ES-I3 (cell line): ENCODE data around the gene REST.

Source experiments
- H3K36me3 ChIP-seq: 2 replicates; pipeline ENCODE4 v1.6.1; 2013; ENCODE audit warnings: mild to moderate bottlenecking, low read length, control low read depth, moderate library complexity; ENCODE audit not compliant: insufficient read depth
- H3K4me1 ChIP-seq: 2 replicates; pipeline ENCODE4 v1.6.1; 2013; ENCODE audit warnings: mild to moderate bottlenecking, control low read depth, low read length; ENCODE audit not compliant: insufficient read depth
- H3K9ac ChIP-seq: 2 replicates; pipeline ENCODE4 v1.6.1; 2013; ENCODE audit warnings: low read depth, mild to moderate bottlenecking, low read length, moderate library complexity
- H3K9me3 ChIP-seq: 2 replicates; pipeline ENCODE4 v1.6.1; 2013; ENCODE audit warnings: mild to moderate bottlenecking, low read length, moderate library complexity; ENCODE audit not compliant: control insufficient read depth, insufficient read depth

Gene REST

DNA sequence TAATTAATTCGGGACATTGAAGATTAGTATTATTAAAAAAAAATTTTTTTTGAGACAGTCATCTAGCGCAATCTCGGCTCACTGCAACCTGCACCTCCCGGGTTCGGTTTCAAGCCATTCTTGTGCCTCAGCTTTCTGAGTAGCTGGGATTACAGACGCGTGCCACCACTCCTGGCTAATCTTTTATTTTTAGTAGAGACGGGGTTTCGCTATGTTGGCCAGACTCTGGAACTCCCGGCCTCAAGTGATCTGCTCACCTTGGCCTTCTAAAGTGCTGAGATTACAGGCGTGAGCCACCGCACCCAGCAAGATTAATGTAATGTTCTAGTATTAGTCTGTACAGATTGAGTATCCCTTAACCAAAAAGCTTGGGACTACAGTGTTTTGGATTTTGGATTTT, 32.7 kb downstream of the REST start:
- H3K36me3 ChIP-seq = no peaks in the 10 kb centered on the region
- no peak overlapping the region for H3K9ac ChIP-seq
- H3K4me1 ChIP-seq = no peaks in the 10 kb centered on the region
- no peaks in the 10 kb centered on the region for H3K9me3 ChIP-seq

DNA sequence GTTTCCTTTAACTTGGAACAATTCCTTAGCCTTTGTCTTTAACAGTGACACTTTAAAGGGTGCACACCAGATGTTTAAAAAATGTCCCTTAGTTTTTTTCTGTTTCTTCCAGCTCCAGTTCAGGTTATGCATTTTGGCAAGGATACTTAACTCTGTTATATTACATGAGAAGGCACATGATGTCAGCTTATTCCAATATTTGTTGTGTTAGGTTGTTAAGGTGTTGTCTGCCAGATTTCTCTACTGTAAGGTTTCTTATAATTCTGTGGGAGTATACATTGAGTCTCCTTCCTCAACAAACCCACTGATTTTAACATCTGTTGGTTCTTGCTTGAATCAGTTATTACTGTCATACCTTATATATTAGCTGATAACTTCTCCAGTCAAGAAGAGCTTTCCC, 33.3 kb downstream of the REST start:
- Histone ChIP-seq H3K9ac (no peak overlapping the region), H3K36me3 (no peaks in the 10 kb centered on the region), H3K9me3 (no peaks in the 10 kb centered on the region), H3K4me1 (no peaks in the 10 kb centered on the region)

DNA sequence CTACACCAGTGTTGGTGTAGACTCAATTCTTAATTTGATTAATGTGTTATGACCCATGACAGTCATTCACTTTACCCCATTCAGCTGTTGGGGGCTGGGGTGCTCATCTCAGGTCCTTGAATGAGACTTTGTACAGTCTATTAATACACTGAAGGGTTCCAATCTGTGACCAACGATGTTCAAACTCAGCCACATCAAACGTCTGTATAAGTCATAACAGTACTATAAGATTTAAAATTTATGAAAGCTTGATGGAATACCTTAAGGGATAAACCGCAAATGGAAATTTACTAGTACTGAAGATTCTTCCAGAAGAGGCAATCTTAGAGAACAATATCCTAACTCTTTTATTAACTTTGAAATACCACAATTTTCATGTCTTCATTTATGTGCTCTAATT, 33.7 kb downstream of the REST start:
- Histone ChIP-seq H3K4me1 (no peaks in the 10 kb centered on the region), H3K9me3 (no peaks in the 10 kb centered on the region), H3K36me3 (no peaks in the 10 kb centered on the region), H3K9ac (no peak overlapping the region)

DNA sequence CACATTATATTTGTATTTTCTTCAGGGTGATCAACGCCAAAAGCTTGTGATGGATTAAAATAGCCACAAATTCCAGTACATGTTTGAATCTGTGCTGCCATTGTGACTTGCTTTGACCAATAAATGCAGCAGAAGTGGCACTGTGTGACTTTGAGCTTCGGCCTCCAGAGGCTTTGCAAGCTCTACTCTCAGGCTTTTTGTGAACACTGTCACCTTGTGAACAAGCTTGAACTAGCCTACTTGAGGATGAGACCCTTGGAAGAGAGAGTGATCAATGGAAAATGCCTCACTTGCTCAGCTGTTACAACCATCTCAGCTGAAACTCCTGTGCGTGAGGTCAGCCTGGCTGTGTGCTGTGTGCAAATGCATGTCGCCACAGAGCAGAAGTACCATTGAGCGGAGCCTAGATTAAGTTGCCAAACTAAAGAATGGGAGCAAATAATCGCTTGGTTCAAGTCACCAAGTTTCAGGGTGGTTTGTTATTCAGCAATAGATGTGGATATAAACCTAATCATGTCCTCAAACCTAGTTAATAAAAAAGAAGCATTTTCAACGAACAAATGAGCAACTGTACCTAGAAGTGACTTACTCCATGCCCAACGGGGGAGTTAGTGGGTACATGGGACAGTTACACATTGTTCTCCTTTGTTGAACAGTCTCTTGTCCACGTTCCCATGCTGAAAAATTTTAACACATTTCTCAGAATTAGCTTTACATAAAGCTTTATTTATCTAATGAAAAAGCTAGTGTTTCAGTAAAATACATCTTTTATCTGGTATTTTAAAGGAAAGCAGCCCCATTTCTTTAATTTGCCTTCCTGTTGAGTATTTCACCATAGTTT, 46.2 kb downstream of the REST start:
- Histone ChIP-seq H3K4me1 (no peaks in the 10 kb centered on the region), H3K9me3 (no peaks in the 10 kb centered on the region), H3K9ac (no peak overlapping the region), H3K36me3 (no peaks in the 10 kb centered on the region)

DNA sequence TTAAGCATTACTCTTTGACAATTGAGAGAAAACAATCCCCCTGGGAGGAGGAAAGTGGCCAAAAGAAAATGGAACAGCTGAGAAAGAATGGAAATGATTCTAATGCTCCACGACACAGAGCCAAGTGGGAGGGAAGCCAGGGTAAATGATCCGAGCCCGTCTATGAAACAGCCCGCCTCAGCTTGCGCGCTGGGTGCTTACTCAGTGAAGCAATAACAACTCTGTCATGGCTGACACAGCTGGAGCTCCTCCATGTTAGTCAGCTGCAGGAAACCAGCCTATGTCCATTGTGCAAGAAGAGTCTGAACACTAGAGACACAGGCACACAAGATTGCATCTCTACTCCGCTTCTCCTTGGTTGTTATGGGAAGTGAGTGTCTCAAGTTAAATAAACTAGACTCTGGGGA, 50.4 kb downstream of the REST start:
- no peaks in the 10 kb centered on the region for H3K9me3 ChIP-seq
- H3K9ac ChIP-seq = no peak overlapping the region
- H3K4me1 ChIP-seq = no peaks in the 10 kb centered on the region
- H3K36me3 ChIP-seq = peaks cover 8% of the 10 kb centered on the region

DNA sequence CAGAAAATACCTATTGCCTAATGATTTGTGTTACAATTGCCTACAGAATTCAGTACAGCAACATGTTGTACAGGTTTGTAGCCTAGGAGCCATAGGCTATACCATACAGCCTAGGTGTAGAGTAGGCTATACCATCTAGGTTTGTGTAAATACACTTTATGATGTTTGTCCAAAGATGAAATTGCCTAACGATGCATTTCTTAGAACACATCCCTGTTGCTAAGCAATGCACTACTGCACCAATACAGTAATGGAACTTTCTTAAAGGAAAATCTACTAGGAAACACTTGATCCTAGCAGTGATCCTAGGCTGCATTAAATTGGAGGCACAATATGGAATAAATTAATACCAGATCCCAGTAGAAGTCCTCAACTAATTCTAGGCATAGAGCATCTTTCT, 51.4 kb downstream of the REST start:
- no peaks in the 10 kb centered on the region for H3K4me1 ChIP-seq
- no peaks in the 10 kb centered on the region for H3K9me3 ChIP-seq
- H3K36me3 ChIP-seq = peaks cover 12% of the 10 kb centered on the region
- no peak overlapping the region for H3K9ac ChIP-seq

DNA sequence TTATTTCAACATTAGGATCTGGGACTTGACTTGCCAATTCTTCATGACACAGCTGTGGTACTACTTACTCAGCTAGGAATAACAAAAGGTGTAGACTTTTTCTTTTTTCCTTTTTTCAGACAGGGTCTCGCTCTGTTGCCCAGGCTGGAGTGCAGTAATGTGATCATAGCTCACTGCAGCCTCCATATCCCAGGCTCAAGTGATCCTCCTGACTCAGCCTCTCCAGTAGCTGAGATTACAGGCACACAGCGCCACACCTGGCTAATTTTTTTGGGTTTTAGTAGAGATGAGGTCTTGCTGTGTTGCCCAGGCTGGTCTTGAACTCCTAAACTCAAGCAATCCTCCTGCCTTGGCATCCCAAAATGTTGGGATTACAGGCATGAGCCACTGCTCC, 53.4 kb downstream of the REST start:
- no peaks in the 10 kb centered on the region for H3K4me1 ChIP-seq
- H3K9me3 ChIP-seq = no peaks in the 10 kb centered on the region
- H3K36me3 ChIP-seq = peaks cover 12% of the 10 kb centered on the region
- no peak overlapping the region for H3K9ac ChIP-seq

DNA sequence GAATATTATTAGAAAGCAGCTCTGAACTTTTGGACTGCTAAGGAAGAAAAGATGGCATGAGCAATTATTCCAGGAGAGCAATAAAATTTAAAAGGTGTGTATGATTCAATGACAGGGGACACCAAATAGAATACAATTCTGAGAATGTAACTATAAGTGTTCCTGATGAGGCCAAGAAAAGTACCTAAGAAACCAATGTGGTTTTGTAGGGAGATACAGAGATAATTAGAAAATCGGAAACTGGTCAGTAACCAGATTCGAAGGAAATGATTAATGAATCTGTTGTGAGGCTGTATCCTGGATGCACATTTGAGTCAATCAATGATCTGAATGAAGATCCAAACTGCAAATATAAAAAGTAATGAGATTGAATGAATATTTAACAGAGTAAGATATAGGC, 63.7 kb downstream of the REST start:
- H3K9me3 ChIP-seq = no peaks in the 10 kb centered on the region
- H3K4me1 ChIP-seq = no peaks in the 10 kb centered on the region
- no peak overlapping the region for H3K9ac ChIP-seq
- peaks cover 18% of the 10 kb centered on the region for H3K36me3 ChIP-seq

DNA sequence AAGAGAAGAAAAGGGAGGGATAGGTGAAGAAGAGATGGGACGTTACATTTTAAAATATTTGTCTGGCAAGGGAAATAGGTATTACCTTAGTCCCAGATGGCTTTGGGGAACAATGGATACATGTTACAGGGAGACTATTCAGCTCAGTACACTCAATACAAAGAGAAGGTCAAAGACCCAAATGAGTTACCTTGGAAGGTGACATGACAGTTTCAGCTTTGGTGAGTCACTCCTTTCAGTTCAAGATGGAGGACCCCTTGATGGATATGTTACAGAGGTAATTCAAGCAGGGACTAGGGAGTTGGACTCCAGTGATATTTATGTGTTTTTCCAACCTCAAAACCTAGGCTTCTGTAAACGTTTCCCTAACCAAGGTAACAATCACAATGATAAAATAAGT, 64.7 kb downstream of the REST start:
- no peak overlapping the region for H3K9ac ChIP-seq
- H3K9me3 ChIP-seq = no peaks in the 10 kb centered on the region
- H3K36me3 ChIP-seq = peaks cover 16% of the 10 kb centered on the region
- no peaks in the 10 kb centered on the region for H3K4me1 ChIP-seq

DNA sequence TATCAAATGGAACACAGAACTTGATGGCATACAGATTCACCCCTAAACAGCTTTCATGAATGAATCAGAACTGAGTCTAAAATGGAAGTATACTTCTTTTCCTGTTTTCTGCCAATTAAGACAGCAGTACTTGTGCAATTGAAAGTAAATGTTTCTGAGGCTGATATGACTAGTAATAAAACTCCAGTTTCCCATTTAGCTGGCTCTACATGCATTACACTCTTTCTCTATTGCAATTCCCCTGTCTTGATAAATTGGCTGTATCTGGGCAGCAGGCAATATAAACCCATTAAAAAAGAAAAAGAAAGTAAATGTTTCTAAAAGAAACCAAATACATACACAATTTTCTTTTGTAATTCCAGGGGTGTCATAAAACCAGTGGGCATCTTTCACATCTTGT, 65.1 kb downstream of the REST start:
- Histone ChIP-seq H3K4me1 (no peaks in the 10 kb centered on the region), H3K36me3 (peaks cover 12% of the 10 kb centered on the region), H3K9ac (no peak overlapping the region), H3K9me3 (no peaks in the 10 kb centered on the region)

DNA sequence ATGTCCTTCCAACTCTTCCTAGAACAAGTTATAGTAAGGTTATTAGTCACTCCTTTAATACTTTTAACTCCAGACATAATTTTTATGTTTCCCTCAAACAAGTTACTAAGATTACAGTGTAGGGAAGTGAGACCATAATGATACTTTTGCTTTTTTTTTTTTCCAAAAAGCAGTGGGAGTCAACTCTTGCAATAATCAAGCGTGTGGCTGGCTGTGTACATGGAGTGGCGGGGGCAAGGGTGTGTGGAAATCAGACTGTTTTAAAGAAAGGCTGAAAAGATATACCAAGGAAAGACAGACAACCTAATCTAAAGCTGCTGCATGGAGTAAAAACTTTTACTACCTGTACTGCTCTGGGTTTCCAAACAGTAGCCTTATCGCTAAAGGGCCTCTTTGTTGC, 65.6 kb downstream of the REST start:
- H3K9ac ChIP-seq = no peak overlapping the region
- no peaks in the 10 kb centered on the region for H3K4me1 ChIP-seq
- H3K36me3 ChIP-seq = peaks cover 12% of the 10 kb centered on the region
- no peaks in the 10 kb centered on the region for H3K9me3 ChIP-seq

DNA sequence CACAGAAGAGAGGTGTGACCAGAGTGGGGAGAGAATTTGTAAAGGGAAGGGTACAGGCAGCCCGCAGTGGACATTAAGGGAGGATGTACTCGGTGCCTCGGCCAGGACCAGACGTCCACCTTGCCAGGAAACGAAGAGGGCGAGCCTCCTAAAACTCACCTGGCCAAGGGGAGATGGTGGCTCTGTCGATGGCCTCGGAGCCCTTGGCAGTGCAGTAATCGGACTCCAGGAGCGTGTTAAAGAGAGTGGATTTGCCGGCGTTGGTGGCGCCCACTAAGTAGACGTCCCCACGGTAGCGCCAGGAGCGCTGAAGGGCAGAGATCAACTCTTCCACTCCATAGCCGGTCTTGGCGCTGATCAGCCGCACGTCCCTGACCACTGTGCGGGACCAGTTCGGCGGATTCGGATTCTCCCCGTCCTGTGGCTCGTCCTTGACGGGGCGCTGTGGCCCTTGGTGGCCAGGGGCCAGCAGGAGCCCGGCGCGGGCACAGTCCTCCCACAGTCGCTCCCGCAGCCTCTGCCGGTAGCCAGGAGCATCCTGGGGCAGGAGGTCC, 68.7 kb downstream of the REST start:
- H3K9ac ChIP-seq = peak overlapping the region; percentile 100
- no peaks in the 10 kb centered on the region for H3K9me3 ChIP-seq
- H3K4me1 ChIP-seq = no peaks in the 10 kb centered on the region; the same call in 1 of the 2 replicates
- peaks cover 15% of the 10 kb centered on the region for H3K36me3 ChIP-seq

DNA sequence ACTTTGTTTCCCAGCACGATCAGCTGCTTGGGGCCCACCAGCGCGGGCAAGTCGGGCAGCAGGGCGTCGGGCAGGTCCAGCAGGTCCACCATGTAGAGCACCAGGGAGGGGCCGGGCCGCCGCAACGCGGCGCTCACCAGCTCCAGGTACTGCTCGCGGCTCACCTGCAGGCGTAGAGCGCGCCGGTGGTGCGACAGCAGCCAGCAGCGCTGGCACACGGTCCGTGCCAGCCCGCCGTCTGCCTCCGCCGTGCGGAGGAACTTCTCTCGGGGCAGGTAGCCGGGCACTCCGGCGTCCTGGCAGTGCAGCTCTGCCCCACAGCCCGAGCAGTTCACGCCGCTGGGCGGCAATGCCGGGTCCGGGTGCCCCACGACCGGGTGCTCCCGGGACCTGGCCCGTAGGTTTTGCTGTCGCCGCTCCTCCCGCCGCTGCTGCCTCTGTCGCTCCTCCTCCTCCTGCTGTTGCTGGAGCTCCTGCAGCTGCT, 69.2 kb downstream of the REST start:
- peaks cover 15% of the 10 kb centered on the region for H3K36me3 ChIP-seq
- no peaks in the 10 kb centered on the region for H3K9me3 ChIP-seq
- peak overlapping the region; percentile 100 for H3K9ac ChIP-seq
- H3K4me1 ChIP-seq = no peaks in the 10 kb centered on the region; the same call in 1 of the 2 replicates

DNA sequence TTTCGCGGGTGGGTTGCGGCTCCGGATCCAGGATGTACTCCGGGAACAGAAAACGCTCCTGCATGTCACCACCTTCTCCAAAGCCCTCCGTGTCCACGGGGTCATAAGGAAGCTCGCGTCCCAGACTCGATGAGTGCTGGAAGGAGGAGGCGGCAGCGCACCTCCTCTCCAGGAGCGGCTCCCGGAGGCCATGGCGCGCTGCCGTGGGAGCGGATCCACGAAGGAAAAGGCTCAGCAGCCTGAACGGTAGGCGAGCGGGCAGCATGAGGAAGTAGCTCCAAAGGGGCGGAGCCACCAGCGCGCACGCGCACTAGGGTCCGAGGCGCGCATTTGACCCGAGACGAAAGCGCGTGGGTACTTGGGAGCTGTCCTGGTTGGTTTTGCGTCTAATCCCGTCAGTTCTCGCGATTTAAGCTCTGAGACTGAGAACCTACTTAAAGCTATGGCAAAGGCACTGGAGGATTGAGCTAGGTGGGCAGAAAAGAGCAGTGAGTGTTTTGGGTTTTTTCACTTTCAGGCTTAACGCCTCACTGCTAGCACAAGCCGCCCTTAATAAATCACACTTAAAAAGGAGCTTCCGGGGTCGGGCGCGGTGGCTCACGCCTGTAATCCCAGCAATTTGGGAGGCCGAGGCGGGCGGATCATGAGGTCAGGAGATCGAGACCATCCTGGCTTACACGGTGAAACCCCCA, 69.8 kb downstream of the REST start, which contains the start of gene NOA1:
TSS of gene NOA1 (minus strand) at position 286 of the 692 bp plus-strand sequence. CDS start at position 265, 21 bp downstream.
- H3K9me3 ChIP-seq = no peaks in the 10 kb centered on the region
- peaks cover 10% of the 10 kb centered on the region for H3K36me3 ChIP-seq
- peak within 1 kb of the TSS; percentile 100 for H3K9ac ChIP-seq
- no peaks in the 10 kb centered on the region; the same call in 1 of the 2 replicates for H3K4me1 ChIP-seq
